K562 (cell line): ENCODE results near the gene TTLL10. TPM values are rescaled to one million over a fixed set of nuclear protein-coding genes. Genes with fewer than 3 reads are reported as not detected.

ENCODE experiments used
- BRD9 ChIP-seq: fragments of 450-650 bp; IDR thresholded peaks from 2 replicates; pipeline ENCODE4 v1.6.1; 2018; ENCODE audit warnings: low read depth; ENCODE audit not compliant: partially characterized antibody
- ESRRA ChIP-seq: fragments of 450-650 bp; IDR thresholded peaks from 2 replicates; pipeline ENCODE4 v1.6.1; 2014; ENCODE audit warnings: low read depth, mild to moderate bottlenecking, moderate library complexity, borderline replicate concordance
- KLF16 ChIP-seq: IDR thresholded peaks from 2 replicates; pipeline ENCODE4 v1.6.1; 2016; ENCODE audit warnings: antibody characterized with exemption
- KLF6 ChIP-seq: fragments of 250-450 bp; sonication (Bioruptor Pico); IDR thresholded peaks from 2 replicates; pipeline ENCODE4 v1.4.0; 2020; ENCODE audit warnings: mild to moderate bottlenecking, moderate library complexity, borderline replicate concordance
- MIER1 ChIP-seq: fragments of 450-650 bp; IDR thresholded peaks from 2 replicates; pipeline ENCODE4 v1.6.1; 2016; ENCODE audit warnings: antibody characterized with exemption, mild to moderate bottlenecking, low read depth
- SIRT6 ChIP-seq: IDR thresholded peaks from one replicate; pipeline ENCODE4 v1.6.1; 2012; ENCODE audit warnings: low read depth, mild to moderate bottlenecking, control low read depth, inconsistent platforms, low read length, moderate library complexity
- SRSF9 ChIP-seq: fragments of 200-400 bp; formaldehyde crosslinking; IDR thresholded peaks from 2 replicates; pipeline ENCODE4 v1.6.1; 2017; ENCODE audit warnings: low read depth, low read length, borderline replicate concordance
- TAF1 ChIP-seq: IDR thresholded peaks from 2 replicates; pipeline ENCODE4 v1.6.1; 2011; ENCODE audit warnings: mild to moderate bottlenecking, low read length, moderate library complexity; ENCODE audit not compliant: insufficient read depth, control insufficient read depth, severe bottlenecking; ENCODE audit errors: extremely low read depth
- TEAD1 ChIP-seq, 2 experiments: fragments of 450-650 bp in 1 of 2; sonication (generic) in 1 of 2; formaldehyde crosslinking; IDR thresholded peaks; 2 replicates each; pipeline versions ENCODE4 v1.4.0 to v1.8.0; 2020 to 2022; ENCODE audit warnings: mild to moderate bottlenecking in 2 of 2, missing genetic modification reagents in 1 of 2
- ZKSCAN3 ChIP-seq: fragments of 250-450 bp; sonication (Bioruptor Pico); IDR thresholded peaks from 2 replicates; pipeline ENCODE4 v1.4.0; 2020
- ZNF324 ChIP-seq: fragments of 250-450 bp; sonication (Bioruptor Pico); IDR thresholded peaks from 2 replicates; pipeline ENCODE4 v1.4.0; 2020; ENCODE audit warnings: mild to moderate bottlenecking
- ZNF644 ChIP-seq: fragments of 200-800 bp; sonication (Bioruptor generic); IDR thresholded peaks from 2 replicates; pipeline ENCODE4 v1.6.1; 2016; ENCODE audit warnings: low read depth, missing genetic modification characterization, missing compliant biosample characterization
- polyA plus RNA-seq, 8 experiments: library from polyadenylated mRNA; depleted of rRNA in 4 of 8; stranded (reverse) in 5 of 8; unstranded in 3 of 8; fragments of >200 nt; fragmentation: Nextera tagmentation in 2 of 8; fragmentation: Illumina TruSeq in 1 of 8; extraction: Ambion mirVana in 2 of 8; extraction: Trizol in 1 of 8; gene quantifications; 2 replicates each; pipeline versions ENCODE4 v1.2.1 to v1.2.3, GENCODE V29; 2011 to 2014; ENCODE audit warnings: inconsistent platforms in 1 of 8, missing spikeins in 1 of 8
- total RNA-seq, 7 experiments: library from RNA; depleted of rRNA in 6 of 7; stranded (reverse); fragments of >200 nt in 6 of 7; fragmentation: Illumina TruSeq in 2 of 7; extraction: Trizol in 2 of 7; gene quantifications; 2 replicates each; pipeline versions ENCODE4 v1.2.1 to v1.2.3, GENCODE V29; 2011 to 2021; ENCODE audit warnings: low replicate concordance in 1 of 7
- TF ChIP-seq, protein P1 (sequence below): fragments of 250-450 bp; sonication (Bioruptor Pico); IDR thresholded peaks from 2 replicates; pipeline ENCODE4 v1.8.0; 2021; ENCODE audit warnings: moderate library complexity, mild to moderate bottlenecking, inconsistent platforms
- TF ChIP-seq, protein P2 (sequence below), 3 experiments: fragments of 200-800 bp in 1 of 3; fragments of 250-450 bp in 1 of 3; fragments of 450-650 bp in 1 of 3; sonication (Bioruptor Pico) in 1 of 3; sonication (Bioruptor generic) in 1 of 3; formaldehyde crosslinking in 1 of 3; IDR thresholded peaks; 2 replicates each; pipeline versions ENCODE4 v1.6.1 to v1.8.0; 2016 to 2022; ENCODE audit warnings: mild to moderate bottlenecking in 2 of 3, missing genetic modification characterization in 2 of 3, missing compliant biosample characterization in 1 of 3, moderate library complexity in 1 of 3
- TF ChIP-seq, protein P3 (sequence below): fragments of 150-350 bp; IDR thresholded peaks from 2 replicates; pipeline ENCODE4 v1.6.1; 2014; ENCODE audit warnings: low read depth, mild to moderate bottlenecking, low read length, borderline replicate concordance
- TF ChIP-seq, protein P4 (sequence below): IDR thresholded peaks from 2 replicates; pipeline ENCODE4 v1.6.1; 2016; ENCODE audit warnings: missing genetic modification characterization, missing compliant biosample characterization

Gene TTLL10
- total and polyA plus RNA-seq, 9 of the 15 experiments (the other 6 are each of a cell fraction or from before 2014, with no cell fraction given), result not detected

DNA sequence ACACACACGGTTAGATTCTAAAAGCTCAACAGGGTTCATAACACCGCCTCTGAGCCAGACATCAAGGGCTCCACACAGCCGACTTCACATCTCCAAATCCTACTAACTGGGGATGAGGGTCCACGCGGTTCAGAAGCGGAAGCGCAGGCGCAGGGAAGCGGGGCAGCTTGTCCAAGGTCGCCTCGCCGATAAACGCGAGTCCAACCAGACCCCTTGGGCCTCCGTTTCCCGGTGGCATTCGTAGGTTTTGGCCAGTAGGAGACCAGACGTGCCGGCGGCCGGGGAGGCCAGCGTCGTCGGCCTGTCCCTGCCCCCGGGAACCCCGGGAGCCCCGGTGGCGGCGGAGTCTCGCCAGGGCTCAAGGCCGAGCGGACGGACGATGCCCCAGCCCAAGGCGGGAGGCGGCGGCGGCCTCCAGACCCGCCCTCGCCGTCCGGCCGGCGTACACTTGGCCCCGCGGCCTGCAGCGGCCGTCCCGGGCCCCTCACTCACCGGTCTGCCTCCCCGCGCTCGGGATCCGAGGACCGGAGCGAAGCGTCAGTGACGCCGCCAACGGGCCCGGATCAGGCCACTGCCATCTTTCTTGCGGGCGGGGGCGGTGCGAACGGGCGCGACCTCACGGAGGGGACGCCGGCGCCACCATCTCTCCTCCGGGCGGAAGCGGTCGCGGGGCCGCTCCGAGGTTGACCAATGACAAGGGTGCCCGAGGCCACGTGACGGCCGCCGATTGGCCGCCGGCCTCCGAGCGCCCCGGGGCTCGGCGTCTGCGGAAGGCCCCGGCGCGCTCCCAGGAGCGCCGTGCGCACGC, 57.9 kb downstream of the TTLL10 start, which contains the start of gene SDF4 (continued):
- TF ChIP-seq ZKSCAN3 (no peak), TAF1 (peak; percentile 96), SIRT6 (no peak), ZNF644 (tag) (no peak), MIER1 (no peak), BRD9 (no peak), ESRRA (peak; percentile 74), SRSF9 (no peak), TEAD1 (CRISPR knock-in tag; IDR thresholded peaks at IDR 0.05) (peak; percentile 51 to 57; a peak in 1 of 4 replicates), KLF6 (CRISPR knock-in tag) (peak; percentile 25; the same call in 1 of the 2 replicates), ZNF324 (no peak), KLF16 (no peak)
- TF ChIP-seq, protein P1, sequence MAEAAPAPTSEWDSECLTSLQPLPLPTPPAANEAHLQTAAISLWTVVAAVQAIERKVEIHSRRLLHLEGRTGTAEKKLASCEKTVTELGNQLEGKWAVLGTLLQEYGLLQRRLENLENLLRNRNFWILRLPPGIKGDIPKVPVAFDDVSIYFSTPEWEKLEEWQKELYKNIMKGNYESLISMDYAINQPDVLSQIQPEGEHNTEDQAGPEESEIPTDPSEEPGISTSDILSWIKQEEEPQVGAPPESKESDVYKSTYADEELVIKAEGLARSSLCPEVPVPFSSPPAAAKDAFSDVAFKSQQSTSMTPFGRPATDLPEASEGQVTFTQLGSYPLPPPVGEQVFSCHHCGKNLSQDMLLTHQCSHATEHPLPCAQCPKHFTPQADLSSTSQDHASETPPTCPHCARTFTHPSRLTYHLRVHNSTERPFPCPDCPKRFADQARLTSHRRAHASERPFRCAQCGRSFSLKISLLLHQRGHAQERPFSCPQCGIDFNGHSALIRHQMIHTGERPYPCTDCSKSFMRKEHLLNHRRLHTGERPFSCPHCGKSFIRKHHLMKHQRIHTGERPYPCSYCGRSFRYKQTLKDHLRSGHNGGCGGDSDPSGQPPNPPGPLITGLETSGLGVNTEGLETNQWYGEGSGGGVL (CRISPR knock-in tag), result no peak
- TF ChIP-seq, protein P2, sequence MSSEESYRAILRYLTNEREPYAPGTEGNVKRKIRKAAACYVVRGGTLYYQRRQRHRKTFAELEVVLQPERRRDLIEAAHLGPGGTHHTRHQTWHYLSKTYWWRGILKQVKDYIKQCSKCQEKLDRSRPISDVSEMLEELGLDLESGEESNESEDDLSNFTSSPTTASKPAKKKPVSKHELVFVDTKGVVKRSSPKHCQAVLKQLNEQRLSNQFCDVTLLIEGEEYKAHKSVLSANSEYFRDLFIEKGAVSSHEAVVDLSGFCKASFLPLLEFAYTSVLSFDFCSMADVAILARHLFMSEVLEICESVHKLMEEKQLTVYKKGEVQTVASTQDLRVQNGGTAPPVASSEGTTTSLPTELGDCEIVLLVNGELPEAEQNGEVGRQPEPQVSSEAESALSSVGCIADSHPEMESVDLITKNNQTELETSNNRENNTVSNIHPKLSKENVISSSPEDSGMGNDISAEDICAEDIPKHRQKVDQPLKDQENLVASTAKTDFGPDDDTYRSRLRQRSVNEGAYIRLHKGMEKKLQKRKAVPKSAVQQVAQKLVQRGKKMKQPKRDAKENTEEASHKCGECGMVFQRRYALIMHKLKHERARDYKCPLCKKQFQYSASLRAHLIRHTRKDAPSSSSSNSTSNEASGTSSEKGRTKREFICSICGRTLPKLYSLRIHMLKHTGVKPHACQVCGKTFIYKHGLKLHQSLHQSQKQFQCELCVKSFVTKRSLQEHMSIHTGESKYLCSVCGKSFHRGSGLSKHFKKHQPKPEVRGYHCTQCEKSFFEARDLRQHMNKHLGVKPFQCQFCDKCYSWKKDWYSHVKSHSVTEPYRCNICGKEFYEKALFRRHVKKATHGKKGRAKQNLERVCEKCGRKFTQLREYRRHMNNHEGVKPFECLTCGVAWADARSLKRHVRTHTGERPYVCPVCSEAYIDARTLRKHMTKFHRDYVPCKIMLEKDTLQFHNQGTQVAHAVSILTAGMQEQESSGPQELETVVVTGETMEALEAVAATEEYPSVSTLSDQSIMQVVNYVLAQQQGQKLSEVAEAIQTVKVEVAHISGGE (CRISPR knock-in tag; IDR thresholded peaks at IDR 0.05), result peak in 2 of 3 experiments; percentile 1 to 76; a peak in 3 of 6 replicates
- TF ChIP-seq, protein P3, sequence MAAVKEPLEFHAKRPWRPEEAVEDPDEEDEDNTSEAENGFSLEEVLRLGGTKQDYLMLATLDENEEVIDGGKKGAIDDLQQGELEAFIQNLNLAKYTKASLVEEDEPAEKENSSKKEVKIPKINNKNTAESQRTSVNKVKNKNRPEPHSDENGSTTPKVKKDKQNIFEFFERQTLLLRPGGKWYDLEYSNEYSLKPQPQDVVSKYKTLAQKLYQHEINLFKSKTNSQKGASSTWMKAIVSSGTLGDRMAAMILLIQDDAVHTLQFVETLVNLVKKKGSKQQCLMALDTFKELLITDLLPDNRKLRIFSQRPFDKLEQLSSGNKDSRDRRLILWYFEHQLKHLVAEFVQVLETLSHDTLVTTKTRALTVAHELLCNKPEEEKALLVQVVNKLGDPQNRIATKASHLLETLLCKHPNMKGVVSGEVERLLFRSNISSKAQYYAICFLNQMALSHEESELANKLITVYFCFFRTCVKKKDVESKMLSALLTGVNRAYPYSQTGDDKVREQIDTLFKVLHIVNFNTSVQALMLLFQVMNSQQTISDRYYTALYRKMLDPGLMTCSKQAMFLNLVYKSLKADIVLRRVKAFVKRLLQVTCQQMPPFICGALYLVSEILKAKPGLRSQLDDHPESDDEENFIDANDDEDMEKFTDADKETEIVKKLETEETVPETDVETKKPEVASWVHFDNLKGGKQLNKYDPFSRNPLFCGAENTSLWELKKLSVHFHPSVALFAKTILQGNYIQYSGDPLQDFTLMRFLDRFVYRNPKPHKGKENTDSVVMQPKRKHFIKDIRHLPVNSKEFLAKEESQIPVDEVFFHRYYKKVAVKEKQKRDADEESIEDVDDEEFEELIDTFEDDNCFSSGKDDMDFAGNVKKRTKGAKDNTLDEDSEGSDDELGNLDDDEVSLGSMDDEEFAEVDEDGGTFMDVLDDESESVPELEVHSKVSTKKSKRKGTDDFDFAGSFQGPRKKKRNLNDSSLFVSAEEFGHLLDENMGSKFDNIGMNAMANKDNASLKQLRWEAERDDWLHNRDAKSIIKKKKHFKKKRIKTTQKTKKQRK, result no peak
- TF ChIP-seq, protein P4, sequence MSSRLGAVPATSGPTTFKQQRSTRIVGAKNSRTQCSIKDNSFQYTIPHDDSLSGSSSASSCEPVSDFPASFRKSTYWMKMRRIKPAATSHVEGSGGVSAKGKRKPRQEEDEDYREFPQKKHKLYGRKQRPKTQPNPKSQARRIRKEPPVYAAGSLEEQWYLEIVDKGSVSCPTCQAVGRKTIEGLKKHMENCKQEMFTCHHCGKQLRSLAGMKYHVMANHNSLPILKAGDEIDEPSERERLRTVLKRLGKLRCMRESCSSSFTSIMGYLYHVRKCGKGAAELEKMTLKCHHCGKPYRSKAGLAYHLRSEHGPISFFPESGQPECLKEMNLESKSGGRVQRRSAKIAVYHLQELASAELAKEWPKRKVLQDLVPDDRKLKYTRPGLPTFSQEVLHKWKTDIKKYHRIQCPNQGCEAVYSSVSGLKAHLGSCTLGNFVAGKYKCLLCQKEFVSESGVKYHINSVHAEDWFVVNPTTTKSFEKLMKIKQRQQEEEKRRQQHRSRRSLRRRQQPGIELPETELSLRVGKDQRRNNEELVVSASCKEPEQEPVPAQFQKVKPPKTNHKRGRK (tag), result no peak
